Measurements from ENCODE around the gene HIVEP3.

GRCh38 chr1:41919764-41920397 is 1.2 kb upstream of the HIVEP3 start:
- TF ChIP-seq YY1 (IDR thresholded peaks at IDR 0.05; ENCODE audit: insufficient read depth, insufficient read length) = no peak
- TF ChIP-seq ZNF274 (IDR thresholded peaks at IDR 0.05; ENCODE audit: low read depth, low read length) = no peak
